ENCODE results near the gene SERPINA6. TPM values are rescaled to one million over a fixed set of nuclear protein-coding genes. Genes with fewer than 3 reads are reported as not detected.
"Not testable (repeated sequence)": the region's sequence is repeated elsewhere in the genome, so short reads cannot be mapped to it uniquely, and the experiment has no call there.

The SERPINA6 gene
- 10 to 100 TPM in 1 of 7 donors, under 1 TPM in 2, not detected in 4; 0.35 to 15.4 (median 0.56) TPM for total RNA-seq
- polyA plus RNA-seq: under 1 TPM; 0.18 to 0.68 TPM
- long read RNA-seq, donor 1: 0 reads
- long read RNA-seq, donor 2: 0 reads
- long read RNA-seq, donor 3: 0 reads

- 36 to 61% (median 46%) methylated on average over 15 of the region's 15 CpGs for WGBS, 3 donors
Observed at GRCh38 chr14:94322648-94323570, at the start of gene SERPINA6. Gene SERPINA6, minus strand, starts transcription at chr14:94323336. Its CDS starts 8,688 bp downstream, at chr14:94314648.

GRCh38 chr14:94372021-94372605 lies 49.0 kb upstream of the SERPINA6 start:
- no peak overlapping the region for H3K4me3 ChIP-seq
- no peaks in the 10 kb centered on the region for H3K4me1 ChIP-seq (ENCODE audit: insufficient read depth)
- WGBS, 3 donors: 78 to 83% (median 81%) methylated on average over 13 of the region's 13 CpGs
- H3K27me3 ChIP-seq: no peaks in the 10 kb centered on the region
- intact Hi-C loops (cut with DNase I): no loop called here
- H3K27ac ChIP-seq: no peak overlapping the region
- TF ChIP-seq EP300 (IDR thresholded peaks at IDR 0.05): no peak
- TF ChIP-seq POLR2A (IDR thresholded peaks at IDR 0.05): no peak
- TF ChIP-seq CTCF (IDR thresholded peaks at IDR 0.05): no peak
- no peaks in the 10 kb centered on the region for H3K9me3 ChIP-seq
- no peak for DNase-seq
- H3K36me3 ChIP-seq: no peaks in the 10 kb centered on the region

More at GRCh38 chr14:94322648-94323570, at the start of gene SERPINA6:
- intact Hi-C loops (cut with DNase I): no loop called here
- TF ChIP-seq POLR2A (IDR thresholded peaks at IDR 0.05) (no peak), CTCF (IDR thresholded peaks at IDR 0.05) (no peak), EP300 (IDR thresholded peaks at IDR 0.05) (no peak)
- peaks cover 2% of the 10 kb centered on the region for H3K4me1 ChIP-seq (ENCODE audit: insufficient read depth)
- no peak within 1 kb of the TSS for H3K27ac ChIP-seq
- H3K4me3 ChIP-seq: no peak within 1 kb of the TSS
- H3K9me3 ChIP-seq: no peaks in the 10 kb centered on the region
- peak in 1 of 5 donors; percentile 10 for DNase-seq
- no peaks in the 10 kb centered on the region for H3K27me3 ChIP-seq
- H3K36me3 ChIP-seq: no peaks in the 10 kb centered on the region

GRCh38 chr14:94370524-94370910 lies 47.4 kb upstream of the SERPINA6 start:
- Histone ChIP-seq H3K4me1 (ENCODE audit: insufficient read depth) (no peaks in the 10 kb centered on the region), H3K4me3 (no peak overlapping the region), H3K27me3 (no peaks in the 10 kb centered on the region), H3K9me3 (no peaks in the 10 kb centered on the region), H3K27ac (no peak overlapping the region), H3K36me3 (no peaks in the 10 kb centered on the region)
- intact Hi-C loops (cut with DNase I): no loop called here
- WGBS, 3 donors: 82 to 88% (median 84%) methylated on average over 5 to 6 of the region's 6 CpGs
- DNase-seq: no peak
- TF ChIP-seq CTCF (IDR thresholded peaks at IDR 0.05) (no peak), EP300 (IDR thresholded peaks at IDR 0.05) (no peak), POLR2A (IDR thresholded peaks at IDR 0.05) (no peak)

GRCh38 chr14:94369766-94370523 lies 46.8 kb upstream of the SERPINA6 start:
- H3K27me3 ChIP-seq; H3K9me3 ChIP-seq; H3K27ac ChIP-seq; H3K4me3 ChIP-seq; H3K36me3 ChIP-seq; DNase-seq; H3K4me1 ChIP-seq (ENCODE audit: insufficient read depth); intact Hi-C loops (cut with DNase I): not testable (repeated sequence)
- WGBS, 3 donors: 72 to 91% (median 82%) methylated on average over 13 to 22 of the region's 22 CpGs

Measured in ovary (tissue), 10 donors.